Fibroblast of lung (primary cell): ENCODE measurements around the gene ZNF564. TPM values are rescaled to one million over a fixed set of nuclear protein-coding genes. Genes with fewer than 3 reads are reported as not detected.

Source experiments
- DNase-seq, 2 donors: peaks; one replicate each; pipeline versions ENCODE4 v3.0.0 to v3.0.0-alpha.2; 2010; ENCODE audit warnings: low read depth in 2 of 2
- H2AFZ ChIP-seq: 2 replicates; pipeline ENCODE4 v1.5.1; 2012; ENCODE audit warnings: low read length, control low read depth, inconsistent platforms
- H3K27ac ChIP-seq: 2 replicates; pipeline ENCODE4 v1.5.1; 2011; ENCODE audit warnings: low read length, control low read depth; ENCODE audit not compliant: insufficient read depth
- H3K27me3 ChIP-seq: 2 replicates; pipeline ENCODE4 v1.5.1; 2011; ENCODE audit warnings: mild to moderate bottlenecking, low read length; ENCODE audit not compliant: control insufficient read depth, insufficient read depth
- H3K36me3 ChIP-seq: 2 replicates; pipeline ENCODE4 v1.5.1; 2011; ENCODE audit warnings: low read length; ENCODE audit not compliant: control insufficient read depth, insufficient read depth
- H3K4me1 ChIP-seq: 2 replicates; pipeline ENCODE4 v1.5.1; 2011; ENCODE audit warnings: low read length; ENCODE audit not compliant: control insufficient read depth, insufficient read depth; ENCODE audit errors: extremely low read depth
- H3K4me2 ChIP-seq: 2 replicates; pipeline ENCODE4 v1.5.1; 2011; ENCODE audit warnings: low read length, control low read depth; ENCODE audit not compliant: insufficient read depth; ENCODE audit errors: extremely low read depth
- H3K4me3 ChIP-seq, 4 experiments: fragments of 200-600 bp in 1 of 4; sonication (generic) in 1 of 4; replicated peaks in 1 of 4; 2 replicates each; pipeline ENCODE4 v1.5.1; 2011 to 2016; ENCODE audit warnings: low read length in 4 of 4, low read depth in 3 of 4, mild to moderate bottlenecking in 3 of 4, control low read depth in 2 of 4, inconsistent platforms in 1 of 4, mixed read lengths in 1 of 4; ENCODE audit not compliant: insufficient read depth in 1 of 4; ENCODE audit errors: control extremely low read depth in 1 of 4
- H3K79me2 ChIP-seq: 2 replicates; pipeline ENCODE4 v1.5.1; 2012; ENCODE audit warnings: mild to moderate bottlenecking, low read length, inconsistent platforms; ENCODE audit not compliant: control insufficient read depth, insufficient read depth
- H3K9ac ChIP-seq: 2 replicates; pipeline ENCODE4 v1.5.1; 2011; ENCODE audit warnings: mild to moderate bottlenecking, low read length, control low read depth; ENCODE audit not compliant: insufficient read depth
- H3K9me3 ChIP-seq: 2 replicates; pipeline ENCODE4 v1.5.1; 2012; ENCODE audit warnings: low read depth, low read length; ENCODE audit not compliant: control insufficient read depth, insufficient read depth
- H4K20me1 ChIP-seq: 2 replicates; pipeline ENCODE4 v1.5.1; 2011; ENCODE audit warnings: low read length; ENCODE audit not compliant: control insufficient read depth, insufficient read depth; ENCODE audit errors: extremely low read depth
- CTCF ChIP-seq, 2 donors: IDR thresholded peaks in 1 of 2; conservative IDR thresholded peaks in 1 of 2; 1 replicate in 1 of 2; 2 replicates in 1 of 2; pipeline ENCODE4 v1.5.1; 2011 to 2012; ENCODE audit warnings: low read length in 2 of 2, control low read depth in 1 of 2, inconsistent platforms in 1 of 2, low read depth in 1 of 2, mild to moderate bottlenecking in 1 of 2
- EZH2 ChIP-seq: IDR thresholded peaks from 2 replicates; pipeline ENCODE4 v1.5.1; 2012; ENCODE audit warnings: low read length, control low read depth, mild to moderate bottlenecking; ENCODE audit errors: missing control alignments
- polyA plus RNA-seq, 2 donors: library from polyadenylated mRNA; depleted of rRNA in 1 of 2; stranded (reverse) in 1 of 2; unstranded in 1 of 2; fragments of >200 nt; gene quantifications; 2 replicates each; pipeline ENCODE4 v1.2.1, GENCODE V29; 2011 to 2012; ENCODE audit warnings: missing spikeins in 1 of 2
- total RNA-seq: library from RNA; depleted of rRNA; stranded (reverse); fragments of >200 nt; gene quantifications from 2 replicates; pipeline ENCODE4 v1.2.1, GENCODE V29; 2014

Gene ZNF564
- total and polyA plus RNA-seq, 2 donors (not counting 1 experiment from before 2014, with no cell fraction given) = 4.5 to 12.2 TPM

GRCh38 chr19:12596485-12596884 is 45.2 kb upstream of the ZNF564 start:
- Histone ChIP-seq H3K9ac (no peak overlapping the region), H3K27ac (no peak overlapping the region), H3K27me3 (no peaks in the 10 kb centered on the region), H3K4me3 (no peak overlapping the region), H3K79me2 (no peaks in the 10 kb centered on the region), H3K4me1 (no peaks in the 10 kb centered on the region), H3K36me3 (peaks cover 1% of the 10 kb centered on the region), H3K9me3 (no peaks in the 10 kb centered on the region), H2AFZ (no peak overlapping the region), H3K4me2 (no peak overlapping the region), H4K20me1 (no peaks in the 10 kb centered on the region)
- DNase-seq = no peak
- TF ChIP-seq CTCF (conservative IDR thresholded peaks at IDR 0.05 in 1 of 2, IDR thresholded peaks at IDR 0.05 in 1 of 2; ENCODE audit: low read depth in 1 of 2, low read length in 2 of 2) (no peak), EZH2 (no peak)

DNA sequence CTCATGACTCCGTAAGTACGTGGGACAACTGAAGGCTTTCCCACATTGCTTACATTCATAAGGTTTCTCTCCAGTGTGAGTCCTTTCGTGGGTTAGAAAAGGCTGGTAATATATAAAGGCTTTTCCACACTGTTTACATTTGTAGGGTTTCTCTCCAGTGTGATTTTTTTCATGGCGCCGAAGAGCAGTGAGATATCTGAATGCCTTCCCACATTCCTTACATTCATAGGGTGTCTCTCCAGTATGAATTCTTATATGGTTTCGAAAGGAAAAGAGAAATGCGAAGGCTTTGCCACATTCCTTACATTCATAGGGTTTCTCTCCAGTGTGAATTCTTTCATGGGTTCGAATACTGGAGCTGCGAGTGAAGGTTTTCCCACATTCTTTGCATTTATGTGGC is 29.8 kb upstream of the ZNF564 start:
- no peak for DNase-seq

GRCh38 chr19:12580180-12580694 is 29.0 kb upstream of the ZNF564 start:
- Histone ChIP-seq H2AFZ (no peak overlapping the region), H3K27me3 (no peaks in the 10 kb centered on the region), H3K4me1 (no peaks in the 10 kb centered on the region), H3K4me2 (no peak overlapping the region), H3K79me2 (no peaks in the 10 kb centered on the region), H3K36me3 (peaks cover 6% of the 10 kb centered on the region), H3K9me3 (peaks cover 13% of the 10 kb centered on the region), H3K9ac (no peak overlapping the region), H4K20me1 (no peaks in the 10 kb centered on the region), H3K27ac (no peak overlapping the region), H3K4me3 (no peak overlapping the region)
- TF ChIP-seq CTCF (conservative IDR thresholded peaks at IDR 0.05 in 1 of 2, IDR thresholded peaks at IDR 0.05 in 1 of 2; ENCODE audit: low read depth in 1 of 2, low read length in 2 of 2) (no peak), EZH2 (no peak)
- DNase-seq = peak in 1 of 2 donors; percentile 82

More for the DNA sequence above, 29.8 kb upstream of the ZNF564 start:
- Histone ChIP-seq H3K4me2 (no peak overlapping the region), H2AFZ (no peak overlapping the region), H3K36me3 (peaks cover 4% of the 10 kb centered on the region), H3K4me1 (no peaks in the 10 kb centered on the region), H3K9me3 (peaks cover 13% of the 10 kb centered on the region), H3K9ac (no peak overlapping the region), H3K27me3 (no peaks in the 10 kb centered on the region), H3K4me3 (no peak overlapping the region), H3K27ac (no peak overlapping the region), H4K20me1 (no peaks in the 10 kb centered on the region), H3K79me2 (no peaks in the 10 kb centered on the region)
- no peak for TF ChIP-seq CTCF (conservative IDR thresholded peaks at IDR 0.05 in 1 of 2, IDR thresholded peaks at IDR 0.05 in 1 of 2; ENCODE audit: low read depth in 1 of 2, low read length in 2 of 2)
- TF ChIP-seq EZH2 = no peak
